ENCODE results near the gene KLF16. TPM values are rescaled to one million over a fixed set of nuclear protein-coding genes. Genes with fewer than 3 reads are reported as not detected.

KLF16 gene
- total RNA-seq, 4 donors from 2014 or later = 2.4 to 3.4 (median 2.9) TPM; not detected in 1

GRCh38 chr19:1844513-1845124 is 18.8 kb downstream of the KLF16 start:
- TF ChIP-seq, protein P1, sequence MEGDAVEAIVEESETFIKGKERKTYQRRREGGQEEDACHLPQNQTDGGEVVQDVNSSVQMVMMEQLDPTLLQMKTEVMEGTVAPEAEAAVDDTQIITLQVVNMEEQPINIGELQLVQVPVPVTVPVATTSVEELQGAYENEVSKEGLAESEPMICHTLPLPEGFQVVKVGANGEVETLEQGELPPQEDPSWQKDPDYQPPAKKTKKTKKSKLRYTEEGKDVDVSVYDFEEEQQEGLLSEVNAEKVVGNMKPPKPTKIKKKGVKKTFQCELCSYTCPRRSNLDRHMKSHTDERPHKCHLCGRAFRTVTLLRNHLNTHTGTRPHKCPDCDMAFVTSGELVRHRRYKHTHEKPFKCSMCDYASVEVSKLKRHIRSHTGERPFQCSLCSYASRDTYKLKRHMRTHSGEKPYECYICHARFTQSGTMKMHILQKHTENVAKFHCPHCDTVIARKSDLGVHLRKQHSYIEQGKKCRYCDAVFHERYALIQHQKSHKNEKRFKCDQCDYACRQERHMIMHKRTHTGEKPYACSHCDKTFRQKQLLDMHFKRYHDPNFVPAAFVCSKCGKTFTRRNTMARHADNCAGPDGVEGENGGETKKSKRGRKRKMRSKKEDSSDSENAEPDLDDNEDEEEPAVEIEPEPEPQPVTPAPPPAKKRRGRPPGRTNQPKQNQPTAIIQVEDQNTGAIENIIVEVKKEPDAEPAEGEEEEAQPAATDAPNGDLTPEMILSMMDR (IDR thresholded peaks at IDR 0.05; ENCODE audit: low read depth) = no peak

GRCh38 chr19:1843646-1844394 is 19.6 kb downstream of the KLF16 start:
- TF ChIP-seq, protein P1 (IDR thresholded peaks at IDR 0.05; ENCODE audit: low read depth) = no peak

- TF ChIP-seq, protein P1 (IDR thresholded peaks at IDR 0.05; ENCODE audit: low read depth) = no peak
Observed at GRCh38 chr19:1843116-1843515, 20.3 kb downstream of the KLF16 start.

DNA sequence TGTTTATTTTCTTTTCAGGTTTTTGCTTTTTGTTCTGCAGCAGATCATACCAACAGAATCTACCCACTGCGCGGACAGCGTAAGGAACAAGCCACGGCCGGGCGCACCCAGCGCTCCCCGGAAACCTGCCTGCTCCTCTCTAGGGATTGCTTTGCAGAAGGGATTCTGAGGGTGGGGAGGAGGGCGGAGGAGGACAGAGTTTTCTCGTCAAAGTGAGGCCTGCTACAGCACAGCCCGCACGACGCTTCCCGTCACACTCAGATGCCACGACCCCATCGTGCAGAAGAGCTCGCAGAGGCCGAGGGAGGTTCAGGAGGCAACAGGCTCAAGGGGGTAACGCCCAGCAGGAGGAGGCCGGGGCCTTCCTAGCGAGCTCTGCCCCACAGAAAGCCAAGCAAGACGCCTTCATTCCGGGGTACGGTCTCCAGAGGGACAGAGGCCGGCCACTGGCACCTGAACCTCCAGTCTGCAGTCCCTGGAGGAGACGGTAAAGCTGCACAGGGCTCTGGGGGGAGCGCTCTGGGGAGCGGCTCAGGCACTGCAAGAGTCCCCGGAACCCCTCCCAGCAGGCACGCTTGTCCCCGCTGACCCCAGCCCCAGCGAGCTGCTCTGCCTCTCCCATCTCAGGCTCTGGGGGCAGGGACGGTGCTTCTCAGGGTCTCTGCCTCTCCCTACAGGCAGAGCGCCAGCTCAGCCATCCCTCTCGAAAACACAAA is 22.0 kb downstream of the KLF16 start:
- TF ChIP-seq, protein P1 (IDR thresholded peaks at IDR 0.05; ENCODE audit: low read depth) = no peak

GRCh38 chr19:1840541-1841115 is 22.8 kb downstream of the KLF16 start:
- TF ChIP-seq, protein P1 (IDR thresholded peaks at IDR 0.05; ENCODE audit: low read depth) = no peak

DNA sequence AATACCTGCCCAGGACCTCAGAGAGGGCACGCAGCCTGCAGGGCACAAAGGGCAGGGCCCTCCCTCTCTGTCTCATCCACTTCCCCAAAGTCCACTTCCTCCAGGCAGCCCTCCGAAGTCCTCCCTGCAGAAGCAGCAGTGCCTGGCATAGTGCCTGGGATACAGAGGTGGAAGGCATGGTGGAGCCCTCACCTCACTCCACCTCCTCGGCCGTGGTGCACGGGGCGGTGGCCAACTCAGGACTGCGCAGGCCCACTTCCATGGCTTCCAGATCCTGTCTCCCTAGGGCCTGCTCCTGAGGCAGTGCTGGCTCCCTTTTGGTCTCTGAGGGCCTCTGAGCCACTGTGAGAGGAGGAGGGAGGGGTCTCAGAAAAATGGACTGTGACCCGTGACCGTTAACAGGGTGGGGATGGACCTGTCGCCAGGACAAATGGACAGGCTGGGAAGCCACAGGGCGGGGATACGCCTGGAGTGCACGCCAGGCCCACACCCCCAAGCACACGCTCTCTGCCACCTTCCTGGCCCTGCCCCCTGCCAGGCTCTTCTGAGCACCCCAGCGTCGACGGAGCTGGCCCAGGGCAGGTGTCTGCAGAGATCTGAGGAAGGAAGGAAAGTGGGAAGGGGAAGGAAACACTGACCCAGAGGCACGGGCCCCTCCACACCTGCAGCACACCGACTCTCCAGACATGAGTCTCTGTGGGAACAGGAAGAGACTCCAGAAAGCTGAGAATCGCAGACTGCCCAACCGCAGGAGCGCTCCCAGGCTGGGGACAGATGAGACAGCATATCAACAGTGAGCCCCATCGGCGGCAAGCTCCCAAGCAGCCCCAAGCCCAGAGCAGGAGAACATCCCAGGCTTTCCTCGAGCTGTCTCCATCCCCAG is 23.5 kb downstream of the KLF16 start:
- TF ChIP-seq, protein P1 (IDR thresholded peaks at IDR 0.05; ENCODE audit: low read depth) = no peak

Data from subcutaneous adipose tissue (tissue), 4 donors.